OCI-LY1 (cell line): ENCODE measurements around the gene MAD1L1.

Source experiments
- CTCF ChIP-seq: fragments of 200-600 bp; sonication (generic), shearing (Covaris generic); IDR thresholded peaks from 2 replicates; pipeline ENCODE4 v1.5.1; 2017; ENCODE audit warnings: mild to moderate bottlenecking, antibody characterized with exemption, low read length, moderate library complexity, mixed read lengths
- EZH2 ChIP-seq: fragments of 200-600 bp; sonication (generic), shearing (Covaris generic); IDR thresholded peaks from 2 replicates; pipeline ENCODE4 v1.8.0; 2017; ENCODE audit warnings: borderline replicate concordance, mixed run types, mild to moderate bottlenecking, antibody characterized with exemption, low read length, moderate library complexity, mixed read lengths

GRCh38 chr7:2278026-2278425, 45.3 kb upstream of the MAD1L1 start:
- TF ChIP-seq CTCF (no peak), EZH2 (no peak)
